Activated CD8-positive, alpha-beta memory T cell treated with anti-CD3 and anti-CD28 coated beads, Interleukin-2, amount 50 U/mL, for 1 hour (primary cell): ENCODE data around the gene NDNF.

Experiments used
- DNase-seq: peaks from one replicate; pipeline ENCODE4 v3.0.0-alpha.2; 2020; ENCODE audit errors: extremely low read depth

NDNF gene, protein sequence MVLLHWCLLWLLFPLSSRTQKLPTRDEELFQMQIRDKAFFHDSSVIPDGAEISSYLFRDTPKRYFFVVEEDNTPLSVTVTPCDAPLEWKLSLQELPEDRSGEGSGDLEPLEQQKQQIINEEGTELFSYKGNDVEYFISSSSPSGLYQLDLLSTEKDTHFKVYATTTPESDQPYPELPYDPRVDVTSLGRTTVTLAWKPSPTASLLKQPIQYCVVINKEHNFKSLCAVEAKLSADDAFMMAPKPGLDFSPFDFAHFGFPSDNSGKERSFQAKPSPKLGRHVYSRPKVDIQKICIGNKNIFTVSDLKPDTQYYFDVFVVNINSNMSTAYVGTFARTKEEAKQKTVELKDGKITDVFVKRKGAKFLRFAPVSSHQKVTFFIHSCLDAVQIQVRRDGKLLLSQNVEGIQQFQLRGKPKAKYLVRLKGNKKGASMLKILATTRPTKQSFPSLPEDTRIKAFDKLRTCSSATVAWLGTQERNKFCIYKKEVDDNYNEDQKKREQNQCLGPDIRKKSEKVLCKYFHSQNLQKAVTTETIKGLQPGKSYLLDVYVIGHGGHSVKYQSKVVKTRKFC

DNA sequence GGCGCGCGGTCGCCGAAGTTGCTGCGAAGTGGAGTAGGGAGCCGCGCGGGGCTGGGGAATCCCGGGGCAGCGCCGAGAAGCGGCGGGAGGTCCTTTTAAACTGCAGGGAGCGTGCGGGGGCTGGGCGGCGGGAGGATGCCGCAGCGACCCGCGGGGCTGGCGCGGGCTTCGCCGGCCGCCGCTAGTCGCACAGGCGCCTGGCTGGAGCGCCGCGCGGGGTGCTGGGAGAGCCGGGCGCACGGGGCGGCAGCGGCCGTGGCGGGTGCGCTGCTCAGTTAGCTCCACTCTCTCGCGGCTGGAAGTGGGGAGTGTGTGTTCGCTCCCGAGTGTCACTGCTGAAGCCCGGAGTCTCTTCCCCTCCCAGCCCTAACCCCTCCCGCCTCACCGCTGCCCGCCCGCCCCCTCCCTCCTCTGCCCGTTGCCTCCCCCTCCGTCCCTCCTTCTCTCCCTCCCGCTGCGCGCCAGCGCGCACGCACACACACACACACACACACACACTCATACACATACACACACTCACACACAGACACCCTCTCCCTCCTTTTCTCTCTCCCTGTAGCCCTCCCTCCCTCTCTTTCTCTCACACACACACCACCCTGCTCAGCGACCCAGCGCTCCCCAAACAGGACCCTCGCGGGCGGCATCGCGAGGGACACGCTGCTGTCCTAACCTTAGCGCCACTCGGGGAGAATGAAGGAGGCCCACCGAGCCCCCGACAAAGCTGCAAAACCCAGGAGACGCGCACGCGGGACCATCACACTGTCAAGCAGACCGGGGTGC lies at the start of gene NDNF:
TSS of gene NDNF (minus strand) at position 312 of the 780 bp plus-strand sequence. CDS start 26,698 bp downstream, outside the sequence.
- no peak for DNase-seq

DNA sequence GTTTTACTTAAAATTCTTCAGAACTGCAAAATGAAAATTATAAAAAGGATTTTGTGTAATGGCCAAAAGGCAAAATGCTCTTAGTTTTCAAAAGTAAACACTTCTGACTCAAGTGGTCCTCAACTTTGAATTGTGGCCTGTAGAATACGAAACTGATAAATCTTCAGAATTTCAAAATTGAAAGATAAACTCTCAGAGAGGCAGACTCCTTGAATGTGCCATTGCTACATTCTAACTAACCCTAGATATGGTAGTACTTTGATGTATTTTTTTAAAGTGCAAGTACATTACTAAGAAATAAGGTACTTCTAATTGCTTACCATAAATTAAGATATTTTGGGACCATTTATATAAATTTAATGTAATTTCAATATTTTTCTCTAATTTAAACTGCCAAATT lies 47.4 kb upstream of the NDNF start:
- no peak for DNase-seq

DNA sequence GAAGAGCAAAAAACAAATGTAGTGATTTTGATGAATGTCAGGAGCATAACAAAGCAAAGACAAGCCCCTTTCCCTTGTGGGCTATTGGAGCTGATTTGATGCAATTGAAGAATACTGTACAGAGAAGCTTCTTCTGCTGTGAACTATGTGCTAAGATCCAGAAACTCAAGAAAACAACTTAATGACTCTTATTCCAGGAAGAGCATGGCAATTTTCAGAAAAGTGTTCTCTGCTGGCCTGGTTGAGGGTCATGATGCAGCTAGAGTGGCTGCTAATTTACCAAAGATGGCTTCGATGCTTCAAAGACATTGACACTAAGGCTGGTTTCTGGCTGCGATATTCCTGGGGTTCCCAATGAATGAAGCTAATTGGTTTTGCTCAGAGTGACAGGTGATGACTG lies 46.0 kb upstream of the NDNF start:
- DNase-seq, result no peak

DNA sequence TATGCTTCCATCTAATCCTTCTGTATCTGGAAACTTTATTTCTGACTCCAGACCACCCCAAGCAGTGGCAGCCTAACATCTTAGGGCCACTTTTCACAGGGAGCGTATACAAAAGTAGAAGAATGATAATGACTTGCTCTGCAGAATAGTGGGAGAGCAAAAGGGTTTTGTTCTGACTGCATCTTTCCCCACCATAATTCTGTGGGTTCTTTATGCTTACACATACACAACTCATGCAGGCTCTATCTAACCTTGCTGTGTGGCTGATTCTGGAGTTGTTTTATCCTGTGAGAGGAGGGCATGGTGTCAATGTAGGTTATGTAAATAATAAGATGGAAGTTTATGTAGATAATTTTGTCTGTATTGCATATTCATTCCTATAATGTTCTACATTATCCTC lies 42.4 kb upstream of the NDNF start:
- no peak for DNase-seq

DNA sequence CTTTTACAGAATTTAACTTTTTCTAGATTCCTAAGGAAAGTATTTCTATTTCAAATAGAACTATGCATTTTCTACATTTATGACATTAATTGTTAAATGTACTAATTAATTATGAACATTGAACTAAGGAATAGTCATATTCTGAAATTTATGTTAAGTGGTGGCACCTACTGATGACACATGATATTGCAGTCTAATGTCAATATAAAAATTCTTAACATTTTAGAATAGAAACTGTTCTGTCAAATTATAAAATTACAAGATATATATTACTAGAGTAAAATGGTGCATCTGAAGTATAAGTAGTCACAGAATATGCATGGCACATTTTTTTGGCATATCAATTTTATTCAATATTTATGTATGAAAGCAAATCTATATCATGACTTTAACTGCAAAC lies 40.2 kb upstream of the NDNF start:
- DNase-seq, result no peak

DNA sequence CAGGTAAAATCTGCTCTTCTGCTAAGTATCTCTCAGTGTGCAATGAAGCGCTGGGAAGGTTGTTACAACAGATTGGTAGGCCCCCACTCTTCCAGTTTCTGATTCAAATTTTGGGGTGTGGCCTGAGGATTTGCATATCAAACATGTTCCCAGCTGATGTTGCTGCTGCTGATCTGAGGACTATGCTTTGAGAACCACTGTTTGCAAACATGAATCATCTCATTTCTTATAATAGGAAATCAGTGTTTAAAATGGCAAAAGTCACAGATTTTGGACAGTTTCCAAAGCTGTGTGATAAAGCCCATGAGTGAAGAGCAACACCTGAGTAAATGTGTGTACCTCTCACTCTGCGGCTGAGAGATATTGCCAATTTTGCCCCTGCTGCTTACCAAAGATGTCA lies 36.2 kb upstream of the NDNF start:
- no peak for DNase-seq

DNA sequence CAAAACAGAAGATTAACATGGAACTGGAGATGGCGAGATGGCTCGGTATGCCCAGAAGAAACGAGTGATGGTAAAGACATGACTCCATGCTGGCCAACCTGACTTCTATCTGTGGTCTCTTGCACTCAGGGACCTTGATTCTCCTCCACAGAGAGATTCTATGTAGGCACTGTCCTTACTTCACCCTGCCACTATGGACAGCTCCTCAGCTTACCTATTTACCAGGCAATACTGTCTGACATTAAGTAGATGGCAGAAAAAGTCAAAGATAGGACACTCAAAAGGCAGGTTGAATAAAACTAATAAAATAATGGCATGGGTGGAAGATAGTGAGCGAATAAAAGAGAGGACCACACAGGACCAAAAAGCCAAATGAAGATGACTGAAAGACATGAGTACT lies 35.2 kb upstream of the NDNF start:
- DNase-seq, result no peak

DNA sequence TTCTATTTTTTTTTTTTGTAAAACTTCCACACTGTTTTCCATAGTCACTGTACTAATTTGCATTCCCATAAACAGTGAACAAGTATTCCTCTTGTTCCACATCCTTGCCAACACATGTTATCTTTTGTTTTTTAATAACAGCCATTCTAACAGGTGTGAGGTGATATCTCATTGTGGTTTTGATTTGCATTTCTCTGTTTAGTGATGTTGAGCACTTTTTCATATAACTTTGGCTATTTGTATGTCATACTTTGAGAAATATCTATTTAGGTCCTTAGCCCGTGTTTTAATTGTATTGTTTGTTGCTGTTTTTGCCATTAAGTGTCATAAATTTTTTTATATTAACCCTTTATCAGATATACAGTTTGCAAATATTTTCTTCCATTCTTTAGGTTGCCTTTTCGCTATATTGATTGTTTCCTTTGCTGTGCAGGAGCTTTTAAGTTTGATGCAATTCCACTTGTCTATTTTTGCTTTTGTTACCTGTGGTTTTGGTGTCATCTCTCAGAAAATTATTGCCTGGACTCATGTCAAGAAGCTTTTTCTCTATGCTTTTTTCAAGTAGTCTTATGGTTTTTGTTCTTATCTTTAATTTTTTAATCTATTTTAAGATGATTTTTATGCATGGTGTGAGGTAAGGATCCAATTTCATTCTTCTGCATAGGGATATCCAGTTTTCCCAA lies 27.9 kb upstream of the NDNF start:
- DNase-seq, result no peak

DNA sequence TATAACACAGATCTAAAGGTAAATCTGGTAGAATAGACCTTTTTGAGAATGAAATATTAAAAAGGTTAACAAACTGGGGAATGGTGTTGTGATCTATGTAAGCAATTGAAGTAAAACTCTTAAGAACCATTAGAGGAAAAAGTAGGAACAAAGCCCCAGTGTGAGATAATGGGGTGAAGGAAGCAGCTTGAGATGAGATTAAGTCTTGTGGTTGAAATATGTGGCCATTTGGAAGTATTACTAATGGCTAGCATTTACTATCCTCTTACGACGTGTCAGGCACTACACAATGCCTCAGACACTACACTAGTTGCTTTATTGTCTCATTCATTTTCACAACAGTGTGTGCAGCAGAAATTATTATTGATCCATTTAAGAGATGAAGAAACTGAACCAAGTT lies 25.9 kb upstream of the NDNF start:
- DNase-seq, result no peak

DNA sequence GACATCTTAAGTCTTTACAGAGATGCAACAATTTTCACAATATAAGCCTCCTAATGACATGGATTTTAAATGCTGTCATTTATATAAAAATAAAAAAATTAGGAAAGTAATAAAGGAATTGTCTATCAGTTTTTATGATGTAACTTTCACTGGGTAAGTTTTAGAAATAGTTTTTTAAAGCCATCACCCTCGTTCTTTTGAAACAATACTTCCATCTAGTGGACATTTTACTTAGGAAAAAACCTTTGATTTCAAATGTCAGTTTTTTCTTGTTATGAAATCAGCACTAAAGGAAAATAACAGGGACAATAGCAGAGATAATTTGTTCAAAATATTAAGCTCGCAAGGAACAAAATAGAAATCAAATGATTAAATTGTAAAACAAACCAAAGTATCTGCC lies 24.3 kb upstream of the NDNF start:
- no peak for DNase-seq

DNA sequence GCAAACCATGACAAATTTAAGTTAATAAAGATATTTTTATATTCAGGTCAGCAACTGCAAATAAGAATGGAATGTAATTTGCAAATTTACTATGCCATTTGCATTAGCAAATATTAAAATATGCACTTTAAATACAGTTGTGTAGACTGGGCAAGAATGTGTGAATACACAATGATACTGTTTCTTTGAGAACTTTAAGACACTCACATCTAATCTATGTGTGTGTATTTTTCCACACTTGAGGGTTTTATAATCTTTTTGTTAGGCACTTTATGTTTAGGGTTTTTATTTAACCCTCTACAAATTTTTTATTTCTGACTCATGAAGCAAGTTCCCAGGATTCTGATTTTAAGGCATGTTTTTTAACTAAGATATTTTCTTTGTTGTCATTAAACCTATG lies 23.9 kb upstream of the NDNF start:
- no peak for DNase-seq

DNA sequence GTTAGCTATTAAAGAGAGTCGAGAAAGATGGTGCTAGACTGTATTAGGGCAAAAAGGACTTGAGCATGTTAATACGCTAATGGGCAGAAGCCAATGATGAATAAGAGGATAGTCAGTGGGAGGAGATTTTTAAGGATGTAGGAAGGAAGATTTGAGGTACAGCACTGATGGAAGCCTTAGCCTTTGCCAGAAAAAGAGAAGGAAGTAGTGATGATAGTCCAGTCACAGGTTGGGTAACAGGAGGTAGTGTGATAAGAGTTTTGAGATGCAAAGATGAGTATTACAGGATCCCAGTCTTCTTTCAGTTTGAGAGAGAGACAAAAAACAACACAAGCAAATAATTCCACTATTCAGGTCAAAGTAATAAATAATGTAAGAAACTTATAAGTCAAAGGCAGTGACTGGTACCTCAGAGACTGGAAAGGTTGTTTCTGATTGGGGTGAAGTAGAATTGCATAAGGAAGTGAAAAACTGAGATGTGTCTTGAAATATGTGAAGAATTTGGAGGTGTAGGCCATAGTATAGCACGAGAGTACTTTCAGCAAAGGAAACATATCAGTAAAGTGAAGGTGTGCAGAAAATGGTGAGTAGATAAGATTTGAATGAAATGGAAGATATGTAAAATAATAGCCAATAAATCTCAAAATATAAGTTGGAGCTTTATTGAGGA lies 22.1 kb upstream of the NDNF start:
- no peak for DNase-seq

DNA sequence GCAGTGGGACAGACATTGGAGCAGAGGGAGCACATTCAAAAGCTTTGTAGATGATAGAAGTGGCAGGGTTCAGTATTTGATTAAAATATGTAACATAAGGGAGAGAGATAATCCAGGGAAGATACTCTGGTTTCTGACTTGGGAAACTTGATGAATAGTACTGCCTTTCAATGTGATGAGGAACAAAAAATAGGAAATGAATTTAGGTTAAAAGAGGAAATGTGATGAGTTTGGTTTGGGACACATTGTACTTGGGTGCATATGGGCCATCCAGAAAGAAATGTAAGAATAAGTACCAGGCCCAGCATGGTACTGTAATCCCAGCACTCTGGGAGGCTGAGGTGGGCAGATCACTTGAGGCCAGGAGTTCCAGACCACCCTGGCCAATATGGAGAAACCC lies 20.9 kb upstream of the NDNF start:
- DNase-seq, result no peak

DNA sequence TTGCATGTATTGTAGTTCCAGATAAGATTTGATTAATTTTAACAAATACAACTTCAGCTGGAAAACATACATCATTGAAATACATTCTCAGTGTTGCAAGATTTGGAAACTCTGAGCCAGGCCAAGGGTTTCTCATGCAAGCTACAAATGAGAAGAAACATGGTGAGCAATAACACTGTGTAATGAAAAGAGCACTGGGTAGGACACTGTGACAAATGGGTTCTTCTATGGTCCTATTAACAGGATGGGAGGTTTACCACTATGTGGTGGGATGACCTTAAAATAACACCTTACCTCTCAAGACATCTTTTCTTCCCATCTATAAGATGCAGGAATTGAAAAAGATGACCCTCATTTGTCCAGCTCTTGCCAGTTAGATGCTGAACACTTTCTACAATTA lies 19.6 kb upstream of the NDNF start:
- DNase-seq, result no peak

DNA sequence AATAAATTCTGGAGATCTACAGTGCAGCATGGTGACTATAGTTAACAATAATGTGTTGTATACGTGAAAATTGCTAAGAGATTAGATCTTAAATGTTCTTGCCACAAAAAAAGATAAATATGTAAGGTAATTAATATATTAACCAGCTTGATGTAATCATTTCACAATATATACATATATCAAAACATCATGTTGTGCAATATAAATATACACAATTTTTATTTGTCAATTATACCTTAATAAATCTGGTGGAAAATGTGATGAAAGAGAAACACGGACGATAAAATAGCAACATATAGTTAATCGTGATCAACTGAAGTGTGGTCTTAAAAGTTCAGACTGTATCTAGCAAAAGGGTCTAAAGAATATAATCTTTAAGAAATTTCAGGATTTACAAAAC lies 16.5 kb upstream of the NDNF start:
- no peak for DNase-seq

DNA sequence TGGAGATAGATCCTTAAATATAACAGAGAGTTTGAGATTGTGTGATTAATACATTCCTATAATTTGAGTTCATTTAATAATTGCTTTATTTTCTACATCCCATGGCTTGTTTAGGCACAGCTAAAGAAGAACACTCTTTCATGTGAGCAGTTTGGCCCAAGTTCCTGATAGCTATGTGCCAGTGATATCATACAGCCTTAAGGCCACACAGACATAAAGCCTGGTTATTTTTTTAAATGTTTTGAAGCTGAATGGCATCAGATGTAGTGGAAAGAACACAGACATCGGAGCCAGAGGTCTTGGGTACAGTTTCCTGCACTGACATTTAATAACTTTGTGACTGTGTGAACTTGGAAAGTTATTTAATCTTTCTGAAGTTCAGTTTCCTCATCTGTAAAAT lies 7.0 kb upstream of the NDNF start:
- no peak for DNase-seq

DNA sequence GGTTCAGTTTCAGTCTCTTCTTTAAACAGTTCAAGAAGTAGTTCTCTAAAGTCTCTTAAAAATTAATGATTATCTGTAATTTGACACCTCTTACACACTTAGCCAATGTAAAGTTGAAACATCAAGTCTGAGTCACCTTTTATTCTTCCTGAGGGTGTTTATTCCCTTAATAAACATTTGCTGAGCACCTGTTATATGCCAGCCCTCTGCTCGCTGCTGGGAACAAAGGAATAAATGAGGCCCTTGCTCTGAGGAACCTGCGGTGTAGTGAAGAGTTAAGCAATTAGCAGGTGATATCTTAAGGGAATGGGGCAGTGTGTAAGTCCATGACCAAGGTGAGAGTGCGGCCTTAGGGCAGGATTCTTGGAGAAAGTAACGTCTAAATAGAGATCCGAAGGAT lies 5.2 kb upstream of the NDNF start:
- no peak for DNase-seq

DNA sequence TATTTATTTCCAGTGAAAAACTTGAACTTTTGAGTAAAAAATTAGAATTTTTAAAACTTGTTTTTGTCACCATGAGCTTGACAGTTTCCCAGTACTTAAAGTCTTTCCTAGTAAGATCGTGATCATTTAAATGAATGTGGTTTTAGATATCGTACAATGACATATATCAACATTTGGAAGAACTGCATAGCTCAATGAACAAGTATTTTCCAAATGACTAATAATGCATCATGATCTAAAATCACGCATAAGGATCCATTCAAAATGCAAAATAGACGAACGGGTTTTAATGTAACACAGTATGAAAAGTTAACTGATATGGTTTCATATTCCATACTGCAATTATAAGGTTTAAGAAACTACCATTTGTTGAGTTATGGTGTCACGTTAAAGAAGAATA lies 4.1 kb upstream of the NDNF start:
- no peak for DNase-seq

DNA sequence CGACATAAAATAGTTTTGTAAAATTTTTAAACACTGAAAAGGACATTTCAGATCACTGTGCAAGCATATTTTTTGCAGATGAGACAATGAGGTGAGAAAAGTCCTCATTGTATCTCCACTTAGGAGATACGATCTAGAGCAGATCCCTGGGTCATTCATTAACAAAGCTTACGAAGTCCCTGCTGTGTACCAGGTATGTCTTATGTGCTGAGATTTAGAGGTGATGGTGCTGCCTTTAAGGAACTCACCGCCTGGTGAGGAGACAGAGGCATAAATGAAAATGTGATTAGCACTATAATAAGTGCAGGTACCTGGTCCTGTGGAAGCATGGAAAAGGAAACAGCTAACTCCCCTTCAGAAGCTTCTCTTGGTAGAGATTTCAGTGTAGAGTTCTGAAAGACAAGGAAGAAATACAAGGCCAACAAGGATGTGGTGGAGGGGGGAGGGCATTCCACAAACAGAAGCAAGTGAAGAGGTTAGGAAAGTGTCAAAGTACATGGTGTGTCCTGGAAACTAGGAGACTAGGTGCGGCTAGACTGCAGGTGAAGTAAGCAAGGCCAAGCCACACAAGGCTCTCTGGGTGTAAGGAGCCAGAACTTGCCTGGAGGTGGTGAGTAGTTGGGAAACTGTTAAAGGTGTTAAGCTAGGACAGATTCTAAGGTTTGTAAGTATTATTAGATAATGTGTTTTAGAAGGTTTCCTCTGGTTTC lies 1.5 kb upstream of the NDNF start:
- DNase-seq, result no peak

DNA sequence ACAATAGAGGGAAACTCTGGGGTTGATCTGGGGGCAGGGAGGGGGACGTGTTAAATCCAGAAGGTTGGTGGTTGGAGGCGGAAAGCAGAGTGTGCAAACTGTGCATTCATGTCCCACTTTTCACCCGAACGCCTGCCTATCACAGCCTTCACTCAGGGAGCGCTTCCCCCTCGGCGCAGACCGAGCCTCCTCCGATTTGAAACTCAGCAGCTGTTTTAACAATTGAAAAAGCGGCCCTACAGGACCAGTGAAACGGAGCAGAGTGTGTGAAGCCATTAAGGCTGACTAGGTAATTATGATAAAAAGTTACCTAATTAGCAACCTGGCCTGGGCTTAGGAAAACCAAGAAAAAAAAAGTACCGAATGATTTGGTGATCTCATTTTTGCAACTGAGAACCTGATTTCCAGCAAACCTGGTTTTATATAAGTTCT lies 685 bp upstream of the NDNF start:
- DNase-seq, result no peak

DNA sequence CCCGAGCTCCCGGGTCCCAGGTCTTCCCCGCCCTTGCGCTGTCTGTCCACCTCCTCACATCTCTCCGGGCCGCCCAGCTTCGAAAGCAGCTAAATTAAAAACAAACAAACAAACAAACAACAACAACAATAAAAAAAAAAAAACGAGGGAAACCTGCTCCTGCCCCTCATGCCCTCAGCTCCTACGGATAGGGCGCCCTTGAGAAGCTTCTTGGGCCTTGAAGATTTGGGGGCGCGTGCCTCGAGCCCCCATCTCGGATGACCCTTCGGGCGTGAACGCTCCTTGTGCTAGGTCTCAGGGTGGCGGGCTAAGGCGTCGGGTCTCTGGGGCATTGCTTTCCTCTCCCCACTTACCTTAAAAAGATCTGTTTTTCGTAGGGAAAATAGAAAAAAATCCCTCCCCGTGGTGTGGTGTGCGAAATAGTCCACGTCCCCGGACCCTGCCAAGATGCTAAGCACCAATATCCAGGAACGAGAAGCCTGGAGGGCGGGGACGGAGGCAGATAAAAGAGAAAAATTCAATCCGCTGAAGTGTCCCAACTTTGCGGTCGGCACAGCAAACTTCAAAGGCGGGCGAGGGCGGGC lies 603 bp downstream of the NDNF start:
- DNase-seq, result no peak
